ENCODE results near the gene JAZF1. TPM values are rescaled to one million over a fixed set of nuclear protein-coding genes. Genes with fewer than 3 reads are reported as not detected.

Gene JAZF1
- total RNA-seq, 1 donor from 2014 or later = 29.4 TPM

GRCh38 chr7:27906385-27907091 lies 274.1 kb downstream of the JAZF1 start:
- Histone ChIP-seq H3K4me3 (no peak overlapping the region), H3K4me1 (peaks cover 7% of the 10 kb centered on the region), H3K36me3 (no peaks in the 10 kb centered on the region), H3K27ac (replicated peaks) (no peak overlapping the region), H3K9me3 (replicated peaks) (no peaks in the 10 kb centered on the region), H3K27me3 (ENCODE audit: low read depth) (no peaks in the 10 kb centered on the region)
- TF ChIP-seq, protein P1, sequence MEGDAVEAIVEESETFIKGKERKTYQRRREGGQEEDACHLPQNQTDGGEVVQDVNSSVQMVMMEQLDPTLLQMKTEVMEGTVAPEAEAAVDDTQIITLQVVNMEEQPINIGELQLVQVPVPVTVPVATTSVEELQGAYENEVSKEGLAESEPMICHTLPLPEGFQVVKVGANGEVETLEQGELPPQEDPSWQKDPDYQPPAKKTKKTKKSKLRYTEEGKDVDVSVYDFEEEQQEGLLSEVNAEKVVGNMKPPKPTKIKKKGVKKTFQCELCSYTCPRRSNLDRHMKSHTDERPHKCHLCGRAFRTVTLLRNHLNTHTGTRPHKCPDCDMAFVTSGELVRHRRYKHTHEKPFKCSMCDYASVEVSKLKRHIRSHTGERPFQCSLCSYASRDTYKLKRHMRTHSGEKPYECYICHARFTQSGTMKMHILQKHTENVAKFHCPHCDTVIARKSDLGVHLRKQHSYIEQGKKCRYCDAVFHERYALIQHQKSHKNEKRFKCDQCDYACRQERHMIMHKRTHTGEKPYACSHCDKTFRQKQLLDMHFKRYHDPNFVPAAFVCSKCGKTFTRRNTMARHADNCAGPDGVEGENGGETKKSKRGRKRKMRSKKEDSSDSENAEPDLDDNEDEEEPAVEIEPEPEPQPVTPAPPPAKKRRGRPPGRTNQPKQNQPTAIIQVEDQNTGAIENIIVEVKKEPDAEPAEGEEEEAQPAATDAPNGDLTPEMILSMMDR (IDR thresholded peaks at IDR 0.05; ENCODE audit: borderline replicate concordance) = no peak
- intact Hi-C loops (cut with micrococcal nuclease) = no loop called here
- no peak for DNase-seq

GRCh38 chr7:27905951-27906350 lies 274.6 kb downstream of the JAZF1 start:
- Histone ChIP-seq H3K27ac (replicated peaks) (no peak overlapping the region), H3K4me1 (peaks cover 11% of the 10 kb centered on the region), H3K36me3 (no peaks in the 10 kb centered on the region), H3K4me3 (no peak overlapping the region), H3K27me3 (ENCODE audit: low read depth) (no peaks in the 10 kb centered on the region), H3K9me3 (replicated peaks) (no peaks in the 10 kb centered on the region)
- intact Hi-C loops (cut with micrococcal nuclease) = no loop called here
- DNase-seq = no peak
- TF ChIP-seq, protein P1 (IDR thresholded peaks at IDR 0.05; ENCODE audit: borderline replicate concordance) = no peak

DNA sequence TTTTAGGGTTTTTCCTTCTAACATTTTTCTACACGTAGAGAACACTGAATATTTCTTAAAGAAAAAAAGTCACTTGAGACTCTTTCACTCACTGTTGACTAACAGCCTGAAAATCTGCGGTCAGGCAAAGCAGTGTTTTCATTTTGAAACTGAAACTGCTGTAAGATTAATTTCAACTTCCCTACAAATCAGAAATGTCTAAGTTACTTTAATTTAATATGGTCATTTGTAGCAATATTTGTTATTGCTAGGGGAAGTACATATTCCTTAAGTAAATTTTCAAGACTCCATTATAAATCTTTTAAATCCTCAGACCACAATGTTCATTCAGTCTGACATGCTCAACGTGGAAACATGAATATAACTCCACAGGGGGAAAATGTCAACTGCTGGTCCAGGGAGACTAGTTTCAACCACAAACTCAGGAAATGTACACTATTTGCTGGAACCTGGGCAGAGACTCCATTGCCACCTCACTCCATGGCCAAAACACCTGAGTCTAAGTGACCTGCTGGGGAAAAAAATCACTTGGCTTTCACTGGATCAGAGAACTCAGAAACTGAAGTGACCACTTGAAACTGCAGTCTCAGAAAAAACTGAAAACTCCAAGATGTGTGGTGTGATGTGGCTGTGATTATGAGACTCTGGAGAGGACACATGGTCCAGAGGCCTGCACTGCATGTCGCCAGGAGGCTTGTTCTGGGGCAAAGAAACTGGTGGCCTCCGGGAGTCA lies 279.4 kb downstream of the JAZF1 start:
- peak overlapping the region; percentile 41 for H3K27ac ChIP-seq (replicated peaks)
- no peak for DNase-seq
- H3K4me3 ChIP-seq = peak overlapping the region; percentile 47
- H3K27me3 ChIP-seq (ENCODE audit: low read depth) = no peaks in the 10 kb centered on the region
- no peaks in the 10 kb centered on the region for H3K9me3 ChIP-seq (replicated peaks)
- peaks cover 26% of the 10 kb centered on the region for H3K4me1 ChIP-seq
- no peaks in the 10 kb centered on the region for H3K36me3 ChIP-seq
- TF ChIP-seq, protein P1 (IDR thresholded peaks at IDR 0.05; ENCODE audit: borderline replicate concordance) = no peak
- intact Hi-C loops (cut with micrococcal nuclease) = no loop called here

DNA sequence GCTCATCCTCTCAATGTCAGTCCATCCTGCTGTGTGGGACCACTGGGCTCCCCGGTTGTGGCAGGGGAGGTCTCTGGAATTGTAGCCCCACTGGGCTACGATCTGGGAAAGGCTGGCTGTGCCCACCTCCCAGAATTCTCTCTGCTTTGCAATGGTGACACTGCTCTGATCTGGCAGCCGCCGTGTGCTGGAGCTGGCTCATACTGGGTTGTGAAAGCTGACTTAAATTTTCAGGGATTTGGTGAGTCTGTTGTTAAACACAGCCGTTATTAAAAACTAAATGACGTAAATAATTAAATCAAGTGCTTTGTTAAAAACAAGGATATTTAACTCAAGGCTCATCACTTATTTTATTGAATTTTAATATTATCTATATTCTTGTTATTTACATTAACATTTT lies 280.6 kb downstream of the JAZF1 start:
- DNase-seq = no peak
- Histone ChIP-seq H3K27ac (replicated peaks) (no peak overlapping the region), H3K27me3 (ENCODE audit: low read depth) (no peaks in the 10 kb centered on the region), H3K4me1 (peaks cover 26% of the 10 kb centered on the region), H3K9me3 (replicated peaks) (no peaks in the 10 kb centered on the region), H3K4me3 (no peak overlapping the region), H3K36me3 (no peaks in the 10 kb centered on the region)
- TF ChIP-seq, protein P1 (IDR thresholded peaks at IDR 0.05; ENCODE audit: borderline replicate concordance) = no peak
- intact Hi-C loops (cut with micrococcal nuclease) = no loop called here

- TF ChIP-seq, protein P1 (IDR thresholded peaks at IDR 0.05; ENCODE audit: borderline replicate concordance) = no peak
- Histone ChIP-seq H3K9me3 (replicated peaks) (no peaks in the 10 kb centered on the region), H3K27me3 (ENCODE audit: low read depth) (no peaks in the 10 kb centered on the region), H3K36me3 (peaks cover under 1% of the 10 kb centered on the region), H3K4me1 (peaks cover 26% of the 10 kb centered on the region), H3K27ac (replicated peaks) (no peak overlapping the region), H3K4me3 (no peak overlapping the region)
- DNase-seq = no peak
- intact Hi-C loops (cut with micrococcal nuclease) = no loop called here
Observed at GRCh38 chr7:27899601-27900000, 281.0 kb downstream of the JAZF1 start.

Measured in left ventricle myocardium inferior (tissue), 1 donor.